Choroid plexus epithelial cell (primary cell): ENCODE results near the gene JPH3.

Experiments used
- DNase-seq: peaks from one replicate; pipeline ENCODE4 v3.0.0-alpha.2; 2010; ENCODE audit warnings: low read depth
- H3K4me3 ChIP-seq: 2 replicates; pipeline ENCODE4 v1.5.1; 2011; ENCODE audit warnings: low read depth, mild to moderate bottlenecking, control low read depth, low read length, moderate library complexity
- TF ChIP-seq, protein P1 (sequence below): conservative IDR thresholded peaks from 2 replicates; pipeline ENCODE4 v1.5.1; 2011; ENCODE audit warnings: low read depth, mild to moderate bottlenecking, control low read depth, inconsistent platforms, low read length, moderate library complexity

The JPH3 gene

GRCh38 chr16:87662254-87663204, 60.2 kb downstream of the JPH3 start:
- no peak for DNase-seq
- TF ChIP-seq, protein P1, sequence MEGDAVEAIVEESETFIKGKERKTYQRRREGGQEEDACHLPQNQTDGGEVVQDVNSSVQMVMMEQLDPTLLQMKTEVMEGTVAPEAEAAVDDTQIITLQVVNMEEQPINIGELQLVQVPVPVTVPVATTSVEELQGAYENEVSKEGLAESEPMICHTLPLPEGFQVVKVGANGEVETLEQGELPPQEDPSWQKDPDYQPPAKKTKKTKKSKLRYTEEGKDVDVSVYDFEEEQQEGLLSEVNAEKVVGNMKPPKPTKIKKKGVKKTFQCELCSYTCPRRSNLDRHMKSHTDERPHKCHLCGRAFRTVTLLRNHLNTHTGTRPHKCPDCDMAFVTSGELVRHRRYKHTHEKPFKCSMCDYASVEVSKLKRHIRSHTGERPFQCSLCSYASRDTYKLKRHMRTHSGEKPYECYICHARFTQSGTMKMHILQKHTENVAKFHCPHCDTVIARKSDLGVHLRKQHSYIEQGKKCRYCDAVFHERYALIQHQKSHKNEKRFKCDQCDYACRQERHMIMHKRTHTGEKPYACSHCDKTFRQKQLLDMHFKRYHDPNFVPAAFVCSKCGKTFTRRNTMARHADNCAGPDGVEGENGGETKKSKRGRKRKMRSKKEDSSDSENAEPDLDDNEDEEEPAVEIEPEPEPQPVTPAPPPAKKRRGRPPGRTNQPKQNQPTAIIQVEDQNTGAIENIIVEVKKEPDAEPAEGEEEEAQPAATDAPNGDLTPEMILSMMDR = no peak

GRCh38 chr16:87664792-87665191, 62.5 kb downstream of the JPH3 start:
- no peak for DNase-seq
- TF ChIP-seq, protein P1 = no peak
- H3K4me3 ChIP-seq = no peak overlapping the region

More at GRCh38 chr16:87662254-87663204, 60.2 kb downstream of the JPH3 start:
- no peak overlapping the region for H3K4me3 ChIP-seq

DNA sequence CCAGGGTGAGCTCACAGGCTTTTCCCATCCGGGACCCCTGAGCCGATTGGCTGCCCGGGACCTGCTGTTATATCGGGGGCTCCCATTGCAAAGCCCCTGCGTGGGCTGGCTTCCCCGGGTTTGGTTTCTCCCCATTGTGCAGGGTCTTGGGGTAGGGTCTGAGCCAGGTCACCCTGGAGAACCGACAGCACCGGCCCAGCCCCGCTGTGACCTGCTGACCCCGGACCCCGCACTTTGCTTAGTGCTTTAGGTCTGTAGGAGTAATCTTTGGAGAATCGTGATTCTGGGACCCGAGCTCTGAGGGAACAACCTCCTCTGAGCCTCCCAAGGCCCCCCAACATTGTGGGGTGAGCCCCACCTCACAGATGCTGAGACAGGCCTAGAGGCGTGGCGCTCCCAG, 62.9 kb downstream of the JPH3 start:
- no peak for DNase-seq
- H3K4me3 ChIP-seq = no peak overlapping the region
- TF ChIP-seq, protein P1 = no peak

GRCh38 chr16:87666919-87667318, 64.6 kb downstream of the JPH3 start:
- TF ChIP-seq, protein P1 = no peak
- no peak overlapping the region for H3K4me3 ChIP-seq
- DNase-seq = no peak

DNA sequence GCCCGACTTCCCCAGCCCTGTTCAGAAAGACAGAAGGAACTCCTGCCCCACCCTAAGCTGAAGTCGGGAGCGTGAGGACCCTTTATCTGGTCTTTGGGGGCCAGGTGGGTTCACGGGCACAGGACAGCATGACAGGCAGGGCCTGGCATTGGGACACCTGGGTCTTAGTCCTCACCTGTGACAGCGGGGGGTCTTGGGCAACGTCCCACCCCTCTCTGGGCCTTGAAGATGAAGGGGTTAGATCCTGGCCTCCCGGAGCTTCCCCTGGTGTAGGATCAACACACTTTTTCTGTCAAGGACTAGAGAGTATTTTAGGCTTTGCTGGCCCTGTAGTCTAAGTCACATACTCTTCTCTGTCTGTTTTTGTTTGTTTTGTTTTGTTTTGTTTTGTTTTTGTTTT, 65.1 kb downstream of the JPH3 start:
- no peak for DNase-seq
- TF ChIP-seq, protein P1 = no peak
- H3K4me3 ChIP-seq = no peak overlapping the region

DNA sequence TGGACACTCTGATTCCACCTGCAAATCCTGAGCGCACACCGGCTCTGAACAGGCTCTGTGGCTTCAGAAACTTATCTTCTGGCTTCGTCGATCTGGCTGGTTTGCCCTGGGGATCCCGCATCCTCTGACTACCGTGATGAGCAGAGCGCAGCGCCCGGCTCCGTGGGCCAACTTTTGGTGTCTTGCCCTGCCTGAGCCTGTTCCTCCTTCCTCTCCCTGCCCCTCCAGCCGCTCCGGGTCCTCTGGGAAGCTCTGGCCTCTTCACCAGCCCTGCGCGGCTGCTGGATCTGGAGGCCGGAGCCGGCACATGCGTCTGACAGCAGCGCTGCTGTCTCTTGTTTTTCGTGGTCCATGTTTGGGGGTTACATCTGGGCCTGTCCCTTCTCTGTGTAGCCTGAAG, 65.6 kb downstream of the JPH3 start:
- TF ChIP-seq, protein P1 = no peak
- no peak for DNase-seq
- no peak overlapping the region for H3K4me3 ChIP-seq

DNA sequence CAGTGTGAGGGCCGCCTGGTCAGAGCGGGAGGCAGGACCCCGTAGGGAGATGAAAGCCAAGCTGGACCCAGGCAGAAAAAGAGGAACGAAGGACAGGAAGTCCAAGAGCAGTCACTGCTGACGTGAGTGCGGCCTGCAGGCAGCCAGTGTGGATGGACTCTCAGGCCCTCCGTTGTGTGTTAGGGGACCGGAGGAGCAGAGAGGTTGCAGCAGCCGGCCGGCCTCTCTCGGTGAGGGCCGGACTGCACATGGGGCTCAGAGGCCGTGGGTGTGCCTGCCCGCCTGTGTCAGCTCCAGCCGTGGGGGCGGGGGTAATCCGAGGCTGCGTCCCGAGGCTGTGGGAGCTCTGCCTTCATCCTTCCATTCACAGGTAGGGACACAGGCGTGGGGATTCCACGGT, 67.4 kb downstream of the JPH3 start:
- DNase-seq = no peak
- H3K4me3 ChIP-seq = no peak overlapping the region
- TF ChIP-seq, protein P1 = no peak
